ENCODE results near the gene RPL32.
"Not testable (repeated sequence)": the region's sequence is repeated elsewhere in the genome, so short reads cannot be mapped to it uniquely, and the experiment has no call there.

RPL32 gene

GRCh38 chr3:12808587-12808986 is 32.8 kb downstream of the RPL32 start:
- no peak for DNase-seq (ENCODE audit: low spot score)

- no peak for DNase-seq (ENCODE audit: low spot score)
These were observed 33.6 kb downstream of the RPL32 start for GRCh38 chr3:12807601-12808359.

- DNase-seq (ENCODE audit: low spot score) = no peak
These were observed 34.3 kb downstream of the RPL32 start for GRCh38 chr3:12807066-12807465.

- DNase-seq (ENCODE audit: low spot score) = no peak
These were observed 38.0 kb downstream of the RPL32 start for GRCh38 chr3:12803371-12803770.

- DNase-seq (ENCODE audit: low spot score) = no peak
These were observed 41.6 kb downstream of the RPL32 start for GRCh38 chr3:12799525-12800440.

GRCh38 chr3:12798559-12799179 is 42.7 kb downstream of the RPL32 start:
- no peak for DNase-seq (ENCODE audit: low spot score)

- no peak for DNase-seq (ENCODE audit: low spot score)
These were observed 43.3 kb downstream of the RPL32 start for GRCh38 chr3:12797892-12798558.

- no peak for DNase-seq (ENCODE audit: low spot score)
These were observed 44.1 kb downstream of the RPL32 start for GRCh38 chr3:12797124-12797891.

GRCh38 chr3:12796171-12797123 is 44.9 kb downstream of the RPL32 start, which contains the start of gene CAND2:
CAND2 (plus strand) TSS chr3:12796680; CDS start chr3:12796721, 41 bp downstream.
- DNase-seq (ENCODE audit: low spot score) = peak; percentile 75

GRCh38 chr3:12793701-12794100 is 47.7 kb downstream of the RPL32 start:
- no peak for DNase-seq (ENCODE audit: low spot score)

GRCh38 chr3:12791430-12791829 is 49.9 kb downstream of the RPL32 start:
- DNase-seq (ENCODE audit: low spot score) = no peak

GRCh38 chr3:12787967-12788690 is 53.2 kb downstream of the RPL32 start:
- not testable (repeated sequence) for DNase-seq (ENCODE audit: low spot score)

GRCh38 chr3:12787346-12787745 is 54.0 kb downstream of the RPL32 start:
- DNase-seq (ENCODE audit: low spot score) = not testable (repeated sequence)

GRCh38 chr3:12785096-12785495 is 56.3 kb downstream of the RPL32 start:
- DNase-seq (ENCODE audit: low spot score) = no peak

Data from AG08396 (cell line).